ENCODE data around the gene SYNPO2. TPM values are rescaled to one million over a fixed set of nuclear protein-coding genes. Genes with fewer than 3 reads are reported as not detected.
A peak's percentile ranks its signal among the peaks of the same experiment; 100 is the strongest.

Gene SYNPO2
- total RNA-seq, 1 donor: 34.0 TPM

GRCh38 chr4:118968005-118968404, 79.4 kb downstream of the SYNPO2 start:
- no peaks in the 10 kb centered on the region for H3K27me3 ChIP-seq (ENCODE audit: insufficient read depth, low read length)
- no peaks in the 10 kb centered on the region for H3K9me3 ChIP-seq (ENCODE audit: low read depth, low read length)
- peak; percentile 70 for DNase-seq (ENCODE audit: insufficient read length, low spot score, missing footprints)
- peaks cover 43% of the 10 kb centered on the region for H3K4me1 ChIP-seq (ENCODE audit: insufficient read depth, low read length)
- H2AFZ ChIP-seq (ENCODE audit: low read length): peak overlapping the region; percentile 71
- no peaks in the 10 kb centered on the region for H3K79me2 ChIP-seq (ENCODE audit: insufficient read depth, low read length)
- no peaks in the 10 kb centered on the region for H4K20me1 ChIP-seq (ENCODE audit: insufficient read depth, low read length)
- H3K27ac ChIP-seq (ENCODE audit: low read depth, low read length): peak overlapping the region; percentile 67
- no peaks in the 10 kb centered on the region for H3K36me3 ChIP-seq (ENCODE audit: insufficient read depth, low read length)
- TF ChIP-seq, protein P1, sequence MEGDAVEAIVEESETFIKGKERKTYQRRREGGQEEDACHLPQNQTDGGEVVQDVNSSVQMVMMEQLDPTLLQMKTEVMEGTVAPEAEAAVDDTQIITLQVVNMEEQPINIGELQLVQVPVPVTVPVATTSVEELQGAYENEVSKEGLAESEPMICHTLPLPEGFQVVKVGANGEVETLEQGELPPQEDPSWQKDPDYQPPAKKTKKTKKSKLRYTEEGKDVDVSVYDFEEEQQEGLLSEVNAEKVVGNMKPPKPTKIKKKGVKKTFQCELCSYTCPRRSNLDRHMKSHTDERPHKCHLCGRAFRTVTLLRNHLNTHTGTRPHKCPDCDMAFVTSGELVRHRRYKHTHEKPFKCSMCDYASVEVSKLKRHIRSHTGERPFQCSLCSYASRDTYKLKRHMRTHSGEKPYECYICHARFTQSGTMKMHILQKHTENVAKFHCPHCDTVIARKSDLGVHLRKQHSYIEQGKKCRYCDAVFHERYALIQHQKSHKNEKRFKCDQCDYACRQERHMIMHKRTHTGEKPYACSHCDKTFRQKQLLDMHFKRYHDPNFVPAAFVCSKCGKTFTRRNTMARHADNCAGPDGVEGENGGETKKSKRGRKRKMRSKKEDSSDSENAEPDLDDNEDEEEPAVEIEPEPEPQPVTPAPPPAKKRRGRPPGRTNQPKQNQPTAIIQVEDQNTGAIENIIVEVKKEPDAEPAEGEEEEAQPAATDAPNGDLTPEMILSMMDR (IDR thresholded peaks at IDR 0.05; ENCODE audit: extremely low read depth, low read depth, low read length): no peak
- H3K4me2 ChIP-seq (ENCODE audit: insufficient read depth, low read length): peak overlapping the region; percentile 73
- peak overlapping the region; percentile 20 for H3K4me3 ChIP-seq (ENCODE audit: insufficient read depth, low read length)

GRCh38 chr4:118968813-118969212, 80.2 kb downstream of the SYNPO2 start:
- H3K27ac ChIP-seq (ENCODE audit: low read depth, low read length): peak overlapping the region; percentile 67
- H3K9me3 ChIP-seq (ENCODE audit: low read depth, low read length): no peaks in the 10 kb centered on the region
- H3K4me1 ChIP-seq (ENCODE audit: insufficient read depth, low read length): peaks cover 51% of the 10 kb centered on the region
- H3K4me3 ChIP-seq (ENCODE audit: insufficient read depth, low read length): no peak overlapping the region
- TF ChIP-seq, protein P1 (IDR thresholded peaks at IDR 0.05; ENCODE audit: extremely low read depth, low read depth, low read length): no peak
- no peak for DNase-seq (ENCODE audit: insufficient read length, low spot score, missing footprints)
- H4K20me1 ChIP-seq (ENCODE audit: insufficient read depth, low read length): no peaks in the 10 kb centered on the region
- H3K4me2 ChIP-seq (ENCODE audit: insufficient read depth, low read length): peak overlapping the region; percentile 56
- H2AFZ ChIP-seq (ENCODE audit: low read length): peak overlapping the region; percentile 72
- no peaks in the 10 kb centered on the region for H3K36me3 ChIP-seq (ENCODE audit: insufficient read depth, low read length)
- H3K27me3 ChIP-seq (ENCODE audit: insufficient read depth, low read length): no peaks in the 10 kb centered on the region
- H3K79me2 ChIP-seq (ENCODE audit: insufficient read depth, low read length): no peaks in the 10 kb centered on the region

GRCh38 chr4:118969359-118969758, 80.7 kb downstream of the SYNPO2 start:
- Histone ChIP-seq H4K20me1 (ENCODE audit: insufficient read depth, low read length) (no peaks in the 10 kb centered on the region), H3K9me3 (ENCODE audit: low read depth, low read length) (no peaks in the 10 kb centered on the region), H3K4me1 (ENCODE audit: insufficient read depth, low read length) (peaks cover 57% of the 10 kb centered on the region), H2AFZ (ENCODE audit: low read length) (peak overlapping the region; percentile 72), H3K4me3 (ENCODE audit: insufficient read depth, low read length) (no peak overlapping the region), H3K4me2 (ENCODE audit: insufficient read depth, low read length) (peak overlapping the region; percentile 56), H3K27me3 (ENCODE audit: insufficient read depth, low read length) (no peaks in the 10 kb centered on the region), H3K36me3 (ENCODE audit: insufficient read depth, low read length) (no peaks in the 10 kb centered on the region), H3K27ac (ENCODE audit: low read depth, low read length) (no peak overlapping the region), H3K79me2 (ENCODE audit: insufficient read depth, low read length) (no peaks in the 10 kb centered on the region)
- TF ChIP-seq, protein P1 (IDR thresholded peaks at IDR 0.05; ENCODE audit: extremely low read depth, low read depth, low read length): peak; percentile 81
- DNase-seq (ENCODE audit: insufficient read length, low spot score, missing footprints): no peak

GRCh38 chr4:118972167-118972566, 83.5 kb downstream of the SYNPO2 start:
- H4K20me1 ChIP-seq (ENCODE audit: insufficient read depth, low read length): no peaks in the 10 kb centered on the region
- no peak for DNase-seq (ENCODE audit: insufficient read length, low spot score, missing footprints)
- TF ChIP-seq, protein P1 (IDR thresholded peaks at IDR 0.05; ENCODE audit: extremely low read depth, low read depth, low read length): no peak
- no peak overlapping the region for H3K4me2 ChIP-seq (ENCODE audit: insufficient read depth, low read length)
- no peaks in the 10 kb centered on the region for H3K9me3 ChIP-seq (ENCODE audit: low read depth, low read length)
- H3K36me3 ChIP-seq (ENCODE audit: insufficient read depth, low read length): no peaks in the 10 kb centered on the region
- H3K79me2 ChIP-seq (ENCODE audit: insufficient read depth, low read length): no peaks in the 10 kb centered on the region
- H2AFZ ChIP-seq (ENCODE audit: low read length): peak overlapping the region; percentile 5
- no peak overlapping the region for H3K27ac ChIP-seq (ENCODE audit: low read depth, low read length)
- H3K27me3 ChIP-seq (ENCODE audit: insufficient read depth, low read length): no peaks in the 10 kb centered on the region
- peaks cover 59% of the 10 kb centered on the region for H3K4me1 ChIP-seq (ENCODE audit: insufficient read depth, low read length)
- no peak overlapping the region for H3K4me3 ChIP-seq (ENCODE audit: insufficient read depth, low read length)
